HepG2 (cell line): Measurements from ENCODE around the gene TIMM10. TPM values are rescaled to one million over a fixed set of nuclear protein-coding genes. Genes with fewer than 3 reads are reported as not detected.
A peak's percentile ranks its signal among the peaks of the same experiment; 100 is the strongest.

Experiments
- CREB1 ChIP-seq, 2 experiments: fragments of 450-650 bp in 1 of 2; IDR thresholded peaks; 2 replicates each; pipeline ENCODE4 v1.6.1; 2016 to 2017; ENCODE audit warnings: control low read depth in 1 of 2, mild to moderate bottlenecking in 1 of 2, missing compliant biosample characterization in 1 of 2, missing genetic modification characterization in 1 of 2
- GATA4 ChIP-seq: sonication (generic); IDR thresholded peaks from 2 replicates; pipeline ENCODE4 v1.6.1; 2016; ENCODE audit warnings: antibody characterized with exemption, low read depth, borderline replicate concordance
- HIVEP1 ChIP-seq: sonication (generic); formaldehyde crosslinking; IDR thresholded peaks from 2 replicates; pipeline ENCODE4 v1.4.0; 2020; ENCODE audit warnings: mild to moderate bottlenecking, missing genetic modification reagents
- KLF16 ChIP-seq, 2 experiments: sonication (generic) in 1 of 2; formaldehyde crosslinking in 1 of 2; IDR thresholded peaks; 2 replicates each; pipeline versions ENCODE4 v1.6.1 to v1.8.0; 2016 to 2023; ENCODE audit warnings: missing genetic modification reagents in 2 of 2, missing compliant biosample characterization in 1 of 2
- LBX2 ChIP-seq: sonication (generic); formaldehyde crosslinking; IDR thresholded peaks from 2 replicates; pipeline ENCODE4 v1.5.0; 2020; ENCODE audit warnings: missing genetic modification reagents, mild to moderate bottlenecking, borderline replicate concordance
- NCOR1 ChIP-seq: fragments of 200-600 bp; sonication (generic); IDR thresholded peaks from 2 replicates; pipeline ENCODE4 v1.7.0; 2017; ENCODE audit warnings: antibody characterized with exemption, low read length, borderline replicate concordance
- RBM39 ChIP-seq: fragments of 200-400 bp; formaldehyde crosslinking; IDR thresholded peaks from one replicate; pipeline ENCODE4 v1.6.1; 2018; ENCODE audit warnings: antibody characterized with exemption, mild to moderate bottlenecking, low read depth, low read length; ENCODE audit not compliant: poor library complexity, severe bottlenecking
- SALL1 ChIP-seq: sonication (generic); formaldehyde crosslinking; IDR thresholded peaks from 2 replicates; pipeline ENCODE4 v1.8.0; 2022; ENCODE audit warnings: mild to moderate bottlenecking, missing genetic modification reagents
- SMAD1 ChIP-seq: sonication (generic); formaldehyde crosslinking; IDR thresholded peaks from 2 replicates; pipeline ENCODE4 v1.4.0; 2020; ENCODE audit warnings: missing genetic modification reagents, low read depth, mild to moderate bottlenecking, borderline replicate concordance
- SNAPC4 ChIP-seq: sonication (generic); formaldehyde crosslinking; IDR thresholded peaks from 2 replicates; pipeline ENCODE4 v1.4.0; 2020; ENCODE audit warnings: mild to moderate bottlenecking, missing genetic modification reagents
- ZBTB44 ChIP-seq: sonication (generic); formaldehyde crosslinking; IDR thresholded peaks from 2 replicates; pipeline ENCODE4 v1.4.0; 2020; ENCODE audit warnings: missing genetic modification reagents
- ZC3H4 ChIP-seq: sonication (generic); formaldehyde crosslinking; IDR thresholded peaks from 2 replicates; pipeline ENCODE4 v1.4.0; 2020; ENCODE audit warnings: missing genetic modification reagents, borderline replicate concordance
- ZFX ChIP-seq: sonication (generic); formaldehyde crosslinking; IDR thresholded peaks from 2 replicates; pipeline ENCODE4 v1.4.0; 2020; ENCODE audit warnings: mild to moderate bottlenecking, low read depth, missing genetic modification reagents, moderate library complexity
- ZNF30 ChIP-seq: sonication (generic); formaldehyde crosslinking; IDR thresholded peaks from 2 replicates; pipeline ENCODE4 v1.5.0; 2020; ENCODE audit warnings: mild to moderate bottlenecking, missing genetic modification reagents
- ZNF335 ChIP-seq: sonication (generic); formaldehyde crosslinking; IDR thresholded peaks from 2 replicates; pipeline ENCODE4 v1.4.0; 2020; ENCODE audit warnings: missing genetic modification reagents
- ZNF816 ChIP-seq: sonication (generic); formaldehyde crosslinking; IDR thresholded peaks from 2 replicates; pipeline ENCODE4 v1.8.0; 2022; ENCODE audit warnings: missing genetic modification reagents, mild to moderate bottlenecking, borderline replicate concordance
- ZSCAN9 ChIP-seq: IDR thresholded peaks from 2 replicates; pipeline ENCODE4 v1.6.1; 2016; ENCODE audit warnings: borderline replicate concordance
- polyA plus RNA-seq, 8 experiments: library from polyadenylated mRNA; depleted of rRNA in 3 of 8; stranded (reverse) in 7 of 8; unstranded in 1 of 8; fragments of >200 nt; fragmentation: Illumina TruSeq in 4 of 8; extraction: Trizol in 4 of 8; gene quantifications; 2 replicates each; pipeline versions ENCODE4 v1.2.1 to v1.2.3, GENCODE V29; 2011 to 2016; ENCODE audit warnings: low read depth in 4 of 8, missing spikeins in 1 of 8, mixed read lengths in 1 of 8; ENCODE audit not compliant: insufficient read depth in 1 of 8
- total RNA-seq, 5 experiments: library from RNA; depleted of rRNA; stranded (reverse); fragments of >200 nt; fragmentation: Illumina TruSeq; extraction: Trizol; gene quantifications; 2 replicates each; pipeline ENCODE4 v1.2.3, GENCODE V29; 2016; ENCODE audit warnings: low read depth in 1 of 5
- TF ChIP-seq, protein P1 (sequence below): sonication (generic); formaldehyde crosslinking; IDR thresholded peaks from 2 replicates; pipeline ENCODE4 v1.5.1; 2020; ENCODE audit warnings: missing genetic modification reagents, mild to moderate bottlenecking, borderline replicate concordance

TIMM10 gene
- total and polyA plus RNA-seq, 2 of the 13 experiments (the other 11 are each of a cell fraction or from before 2014, with no cell fraction given): 67.8 to 82.2 TPM

- no peak; a peak in 1 of 4 replicates for TF ChIP-seq KLF16 (CRISPR knock-in tag; IDR thresholded peaks at IDR 0.05)
- TF ChIP-seq ZFX (CRISPR knock-in tag): peak; percentile 54
- TF ChIP-seq GATA4: peak; percentile 47; the same call in 1 of the 2 replicates
- TF ChIP-seq SMAD1 (CRISPR knock-in tag): no peak
- TF ChIP-seq ZNF816 (CRISPR knock-in tag): peak; percentile 47; the same call in 1 of the 2 replicates
- TF ChIP-seq RBM39: peak; percentile 18
- no peak for TF ChIP-seq ZBTB44 (CRISPR knock-in tag)
- peak; percentile 58; the same call in 1 of the 2 replicates for TF ChIP-seq SALL1 (CRISPR knock-in tag)
- no peak for TF ChIP-seq ZC3H4 (CRISPR knock-in tag)
- TF ChIP-seq ZNF30: no peak
- TF ChIP-seq CREB1 (IDR thresholded peaks at IDR 0.05): no peak
- TF ChIP-seq CREB1 (CRISPR knock-in tag; IDR thresholded peaks at IDR 0.05): no peak; the same call in 1 of the 2 replicates
- peak; percentile 21; the same call in 1 of the 2 replicates for TF ChIP-seq ZSCAN9
- TF ChIP-seq HIVEP1 (CRISPR knock-in tag): peak; percentile 71; the same call in 1 of the 2 replicates
- TF ChIP-seq LBX2: no peak
- TF ChIP-seq, protein P1, sequence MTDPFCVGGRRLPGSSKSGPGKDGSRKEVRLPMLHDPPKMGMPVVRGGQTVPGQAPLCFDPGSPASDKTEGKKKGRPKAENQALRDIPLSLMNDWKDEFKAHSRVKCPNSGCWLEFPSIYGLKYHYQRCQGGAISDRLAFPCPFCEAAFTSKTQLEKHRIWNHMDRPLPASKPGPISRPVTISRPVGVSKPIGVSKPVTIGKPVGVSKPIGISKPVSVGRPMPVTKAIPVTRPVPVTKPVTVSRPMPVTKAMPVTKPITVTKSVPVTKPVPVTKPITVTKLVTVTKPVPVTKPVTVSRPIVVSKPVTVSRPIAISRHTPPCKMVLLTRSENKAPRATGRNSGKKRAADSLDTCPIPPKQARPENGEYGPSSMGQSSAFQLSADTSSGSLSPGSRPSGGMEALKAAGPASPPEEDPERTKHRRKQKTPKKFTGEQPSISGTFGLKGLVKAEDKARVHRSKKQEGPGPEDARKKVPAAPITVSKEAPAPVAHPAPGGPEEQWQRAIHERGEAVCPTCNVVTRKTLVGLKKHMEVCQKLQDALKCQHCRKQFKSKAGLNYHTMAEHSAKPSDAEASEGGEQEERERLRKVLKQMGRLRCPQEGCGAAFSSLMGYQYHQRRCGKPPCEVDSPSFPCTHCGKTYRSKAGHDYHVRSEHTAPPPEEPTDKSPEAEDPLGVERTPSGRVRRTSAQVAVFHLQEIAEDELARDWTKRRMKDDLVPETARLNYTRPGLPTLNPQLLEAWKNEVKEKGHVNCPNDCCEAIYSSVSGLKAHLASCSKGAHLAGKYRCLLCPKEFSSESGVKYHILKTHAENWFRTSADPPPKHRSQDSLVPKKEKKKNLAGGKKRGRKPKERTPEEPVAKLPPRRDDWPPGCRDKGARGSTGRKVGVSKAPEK (CRISPR knock-in tag): no peak
- peak; percentile 40; the same call in 1 of the 2 replicates for TF ChIP-seq SNAPC4 (CRISPR knock-in tag)
- peak; percentile 32; the same call in 1 of the 2 replicates for TF ChIP-seq NCOR1
- 0 out of 2 replicates have a peak, but pooled peaks have one; percentile 69 for TF ChIP-seq ZNF335 (CRISPR knock-in tag)
Measured at GRCh38 chr11:57514538-57515331, 15.8 kb downstream of the TIMM10 start (continued).
